ENCODE data around the gene CDV3. TPM values are rescaled to one million over a fixed set of nuclear protein-coding genes. Genes with fewer than 3 reads are reported as not detected.
"Not testable (repeated sequence)": the region's sequence is repeated elsewhere in the genome, so short reads cannot be mapped to it uniquely, and the experiment has no call there.

CDV3 gene
- total RNA-seq, 2 experiments from 2014 or later, result 170 to 181 TPM

- H3K4me3 Mint-ChIP-seq; H3K4me1 Mint-ChIP-seq (ENCODE audit: low read depth); H3K27me3 Mint-ChIP-seq (ENCODE audit: low read depth); DNase-seq; CTCF ChIA-PET; H3K9me3 Mint-ChIP-seq; intact Hi-C loops (cut with micrococcal nuclease); H3K27ac Mint-ChIP-seq; H3K36me3 Mint-ChIP-seq (ENCODE audit: low read depth): not testable (repeated sequence)
These were observed 28.5 kb upstream of the CDV3 start for GRCh38 chr3:133544983-133545382.

GRCh38 chr3:133547432-133548041 is 25.9 kb upstream of the CDV3 start:
- H3K9me3 Mint-ChIP-seq, result no peaks in the 10 kb centered on the region
- H3K27me3 Mint-ChIP-seq (ENCODE audit: low read depth), result no peaks in the 10 kb centered on the region
- H3K36me3 Mint-ChIP-seq (ENCODE audit: low read depth), result no peaks in the 10 kb centered on the region
- CTCF ChIA-PET, result interaction anchor here (0.6 to 1.6 kb wide), 2 partner anchors 80 to 123 kb away, joined by 3 to 6 read pairs; no protein-coding TSS in a partner anchor
- no peak overlapping the region for H3K4me3 Mint-ChIP-seq
- intact Hi-C loops (cut with micrococcal nuclease), result no loop called here
- no peak for DNase-seq
- H3K4me1 Mint-ChIP-seq (ENCODE audit: low read depth), result no peaks in the 10 kb centered on the region
- no peak overlapping the region for H3K27ac Mint-ChIP-seq

- CTCF ChIA-PET, result interaction anchor here (1.6 kb wide), 1 partner anchor 124 kb away, joined by 6 read pairs; no protein-coding TSS in a partner anchor
- no peaks in the 10 kb centered on the region for H3K4me1 Mint-ChIP-seq (ENCODE audit: low read depth)
- intact Hi-C loops (cut with micrococcal nuclease), result no loop called here
- H3K4me3 Mint-ChIP-seq, result no peak overlapping the region
- no peaks in the 10 kb centered on the region for H3K9me3 Mint-ChIP-seq
- no peak for DNase-seq
- H3K36me3 Mint-ChIP-seq (ENCODE audit: low read depth), result no peaks in the 10 kb centered on the region
- no peaks in the 10 kb centered on the region for H3K27me3 Mint-ChIP-seq (ENCODE audit: low read depth)
- no peak overlapping the region for H3K27ac Mint-ChIP-seq
These were observed 25.4 kb upstream of the CDV3 start for GRCh38 chr3:133548090-133548489.

- Mint-ChIP-seq H3K27me3 (ENCODE audit: low read depth) (no peaks in the 10 kb centered on the region), H3K4me1 (ENCODE audit: low read depth) (no peaks in the 10 kb centered on the region), H3K27ac (no peak overlapping the region), H3K36me3 (ENCODE audit: low read depth) (no peaks in the 10 kb centered on the region), H3K9me3 (no peaks in the 10 kb centered on the region), H3K4me3 (no peak overlapping the region)
- intact Hi-C loops (cut with micrococcal nuclease), result no loop called here
- CTCF ChIA-PET, result no interaction called here
- DNase-seq, result no peak
These were observed 23.9 kb upstream of the CDV3 start for GRCh38 chr3:133549565-133549964.

GRCh38 chr3:133551589-133551988 is 21.9 kb upstream of the CDV3 start:
- H3K4me3 Mint-ChIP-seq; H3K27me3 Mint-ChIP-seq (ENCODE audit: low read depth); intact Hi-C loops (cut with micrococcal nuclease); H3K4me1 Mint-ChIP-seq (ENCODE audit: low read depth); CTCF ChIA-PET; H3K36me3 Mint-ChIP-seq (ENCODE audit: low read depth); H3K9me3 Mint-ChIP-seq; H3K27ac Mint-ChIP-seq; DNase-seq: not testable (repeated sequence)

- Mint-ChIP-seq H3K27ac (no peak overlapping the region), H3K4me1 (ENCODE audit: low read depth) (no peaks in the 10 kb centered on the region), H3K9me3 (peaks cover 2% of the 10 kb centered on the region), H3K4me3 (no peak overlapping the region), H3K36me3 (ENCODE audit: low read depth) (no peaks in the 10 kb centered on the region), H3K27me3 (ENCODE audit: low read depth) (no peaks in the 10 kb centered on the region)
- intact Hi-C loops (cut with micrococcal nuclease), result no loop called here
- no peak for DNase-seq
- CTCF ChIA-PET, result no interaction called here
These were observed 11.8 kb upstream of the CDV3 start for GRCh38 chr3:133561679-133562078.

GRCh38 chr3:133562376-133562775 is 11.1 kb upstream of the CDV3 start:
- Mint-ChIP-seq H3K36me3 (ENCODE audit: low read depth) (no peaks in the 10 kb centered on the region), H3K27me3 (ENCODE audit: low read depth) (no peaks in the 10 kb centered on the region), H3K9me3 (peaks cover 2% of the 10 kb centered on the region), H3K4me1 (ENCODE audit: low read depth) (no peaks in the 10 kb centered on the region), H3K27ac (no peak overlapping the region), H3K4me3 (no peak overlapping the region)
- no peak for DNase-seq
- intact Hi-C loops (cut with micrococcal nuclease), result no loop called here
- CTCF ChIA-PET, result interaction anchor here (0.6 kb wide), 1 partner anchor 18 kb away, joined by 3 read pairs; no protein-coding TSS in a partner anchor

- no peaks in the 10 kb centered on the region for H3K4me1 Mint-ChIP-seq (ENCODE audit: low read depth)
- H3K36me3 Mint-ChIP-seq (ENCODE audit: low read depth), result no peaks in the 10 kb centered on the region
- H3K4me3 Mint-ChIP-seq, result no peak overlapping the region
- no peak for DNase-seq
- H3K27ac Mint-ChIP-seq, result no peak overlapping the region
- CTCF ChIA-PET, result interaction anchor here (0.7 kb wide), 1 partner anchor 9 kb away, joined by 3 read pairs; no protein-coding TSS in a partner anchor
- H3K27me3 Mint-ChIP-seq (ENCODE audit: low read depth), result no peaks in the 10 kb centered on the region
- intact Hi-C loops (cut with micrococcal nuclease), result no loop called here
- H3K9me3 Mint-ChIP-seq, result peaks cover 2% of the 10 kb centered on the region
These were observed 10.3 kb upstream of the CDV3 start for GRCh38 chr3:133563186-133563591.

- Mint-ChIP-seq H3K4me1 (ENCODE audit: low read depth) (no peaks in the 10 kb centered on the region), H3K27me3 (ENCODE audit: low read depth) (no peaks in the 10 kb centered on the region), H3K4me3 (no peak overlapping the region), H3K36me3 (ENCODE audit: low read depth) (no peaks in the 10 kb centered on the region), H3K27ac (no peak overlapping the region), H3K9me3 (no peaks in the 10 kb centered on the region)
- CTCF ChIA-PET, result interaction anchor here (0.7 kb wide), 1 partner anchor 9 kb away, joined by 3 read pairs; no protein-coding TSS in a partner anchor
- intact Hi-C loops (cut with micrococcal nuclease), result no loop called here
- DNase-seq, result no peak
These were observed 9.7 kb upstream of the CDV3 start for GRCh38 chr3:133563816-133564215.

- no peak overlapping the region for H3K4me3 Mint-ChIP-seq
- no peaks in the 10 kb centered on the region for H3K36me3 Mint-ChIP-seq (ENCODE audit: low read depth)
- H3K4me1 Mint-ChIP-seq (ENCODE audit: low read depth), result peaks cover 20% of the 10 kb centered on the region
- intact Hi-C loops (cut with micrococcal nuclease), result no loop called here
- CTCF ChIA-PET, result interaction anchor here (0.5 to 3.0 kb wide), 2 partner anchors 17 to 79 kb away, joined by 3 to 19 read pairs; no protein-coding TSS in a partner anchor
- no peak overlapping the region for H3K27ac Mint-ChIP-seq
- no peak for DNase-seq
- no peaks in the 10 kb centered on the region for H3K27me3 Mint-ChIP-seq (ENCODE audit: low read depth)
- no peaks in the 10 kb centered on the region for H3K9me3 Mint-ChIP-seq
These were observed 5.0 kb upstream of the CDV3 start for GRCh38 chr3:133568294-133569014.

- peak overlapping the region; percentile 30 for H3K27ac Mint-ChIP-seq
- intact Hi-C loops (cut with micrococcal nuclease), result loop anchor here (5.0 kb wide), 2 partner anchors 357 to 667 kb away; no protein-coding TSS in a partner anchor
- no peaks in the 10 kb centered on the region for H3K9me3 Mint-ChIP-seq
- no peak overlapping the region for H3K4me3 Mint-ChIP-seq
- CTCF ChIA-PET, result interaction anchor here (1.6 to 3.0 kb wide), 2 partner anchors 62 to 81 kb away, joined by 3 to 19 read pairs; no protein-coding TSS in a partner anchor
- H3K27me3 Mint-ChIP-seq (ENCODE audit: low read depth), result no peaks in the 10 kb centered on the region
- H3K36me3 Mint-ChIP-seq (ENCODE audit: low read depth), result peaks cover 10% of the 10 kb centered on the region
- peaks cover 20% of the 10 kb centered on the region for H3K4me1 Mint-ChIP-seq (ENCODE audit: low read depth)
- no peak for DNase-seq
These were observed 3.1 kb upstream of the CDV3 start for GRCh38 chr3:133570139-133570936.

- no peak overlapping the region for H3K27ac Mint-ChIP-seq
- H3K4me1 Mint-ChIP-seq (ENCODE audit: low read depth), result peaks cover 23% of the 10 kb centered on the region
- peaks cover 15% of the 10 kb centered on the region for H3K36me3 Mint-ChIP-seq (ENCODE audit: low read depth)
- intact Hi-C loops (cut with micrococcal nuclease), result loop anchor here (5.0 kb wide), 2 partner anchors 356 to 666 kb away; no protein-coding TSS in a partner anchor
- H3K9me3 Mint-ChIP-seq, result no peaks in the 10 kb centered on the region
- CTCF ChIA-PET, result interaction anchor here (1.6 kb wide), 1 partner anchor 63 kb away, joined by 3 read pairs; no protein-coding TSS in a partner anchor
- DNase-seq, result no peak
- no peak overlapping the region for H3K4me3 Mint-ChIP-seq
- no peaks in the 10 kb centered on the region for H3K27me3 Mint-ChIP-seq (ENCODE audit: low read depth)
These were observed 2.6 kb upstream of the CDV3 start for GRCh38 chr3:133570937-133571320.

Measured in activated naive CD4-positive, alpha-beta T cell treated with anti-CD3 and anti-CD28 coated beads for 36 hours (primary cell).